Stimulated activated CD4-positive, alpha-beta T cell treated with anti-CD3 and anti-CD28 coated beads, Interleukin-2, amount 100 ng/mL, for 48 hours (primary cell): ENCODE data around the gene SLC23A1.

Experiments used
- DNase-seq, 2 donors: peaks; one replicate each; pipeline ENCODE4 v3.0.0-alpha.2; 2020

Gene SLC23A1

GRCh38 chr5:139406963-139407362 is 23.9 kb upstream of the SLC23A1 start:
- no peak for DNase-seq

GRCh38 chr5:139404484-139404840 is 21.4 kb upstream of the SLC23A1 start:
- no peak for DNase-seq

- DNase-seq, result peak; percentile 97 to 98
These were observed 20.8 kb upstream of the SLC23A1 start, which contains the start of gene SPATA24 for GRCh38 chr5:139403787-139404483. Gene SPATA24 (minus strand): TSS chr5:139404089. CDS start chr5:139404060, 29 bp downstream.

- DNase-seq, result no peak
These were observed 20.3 kb upstream of the SLC23A1 start for GRCh38 chr5:139403418-139403786.

GRCh38 chr5:139402561-139403158 is 19.6 kb upstream of the SLC23A1 start:
- DNase-seq, result no peak

- DNase-seq, result no peak
These were observed 18.4 kb upstream of the SLC23A1 start for GRCh38 chr5:139401546-139401945.

- DNase-seq, result no peak
These were observed 16.5 kb upstream of the SLC23A1 start for GRCh38 chr5:139399501-139400121.

- DNase-seq, result no peak
These were observed 14.8 kb upstream of the SLC23A1 start for GRCh38 chr5:139397921-139398320.

- no peak for DNase-seq
These were observed 13.6 kb upstream of the SLC23A1 start for GRCh38 chr5:139396691-139397090.

GRCh38 chr5:139395844-139396640 is 12.9 kb upstream of the SLC23A1 start:
- DNase-seq, result no peak

GRCh38 chr5:139394654-139395566 is 11.8 kb upstream of the SLC23A1 start, which contains the start of gene PROB1:
Gene PROB1 (minus strand): TSS chr5:139395104. CDS start chr5:139395081, 23 bp downstream.
- no peak for DNase-seq

- DNase-seq, result peak; percentile 45 to 65
These were observed 11.1 kb upstream of the SLC23A1 start for GRCh38 chr5:139394123-139394653.

- no peak for DNase-seq
These were observed 10.5 kb upstream of the SLC23A1 start for GRCh38 chr5:139393497-139394122.

- DNase-seq, result peak; percentile 74 to 84
These were observed 9.8 kb upstream of the SLC23A1 start for GRCh38 chr5:139392678-139393496.

GRCh38 chr5:139392324-139392677 is 9.2 kb upstream of the SLC23A1 start:
- no peak for DNase-seq

- no peak for DNase-seq
These were observed 8.7 kb upstream of the SLC23A1 start for GRCh38 chr5:139391570-139392323.

GRCh38 chr5:139390639-139391569 is 7.8 kb upstream of the SLC23A1 start:
- no peak for DNase-seq
